MM.1S (cell line): ENCODE measurements around the gene CNNM1.

Experiments
- CTCF ChIP-seq: fragments of 300-600 bp; sonication (generic); IDR thresholded peaks from 2 replicates; pipeline ENCODE4 v1.5.1; 2016; ENCODE audit warnings: antibody characterized with exemption, low read length, mixed read lengths
- EZH2 ChIP-seq: fragments of 300-600 bp; sonication (generic); optimal IDR thresholded peaks from 2 replicates; pipeline ENCODE3; 2017; ENCODE audit warnings: low read depth, mild to moderate bottlenecking, antibody characterized with exemption, low read length, mixed read lengths

GRCh38 chr10:99442394-99442793 is 113.2 kb downstream of the CNNM1 start:
- TF ChIP-seq CTCF (no peak), EZH2 (no peak)
